Mesenchymal stem cell (in vitro differentiated cells and primary cell): Measurements from ENCODE around the gene ZNF641.

Source experiments
- DNase-seq: peaks from one replicate; pipeline ENCODE4 v3.0.0-alpha.2; 2013
- H2AFZ ChIP-seq: one replicate; pipeline ENCODE4 v1.6.1; 2013; ENCODE audit warnings: low read depth, mild to moderate bottlenecking, control low read depth, inconsistent platforms, low read length, moderate library complexity
- H2AK5ac ChIP-seq: 2 replicates; pipeline ENCODE4 v1.6.1; 2013; ENCODE audit warnings: low read length, moderate library complexity, mild to moderate bottlenecking, inconsistent platforms; ENCODE audit not compliant: severe bottlenecking
- H2BK120ac ChIP-seq: one replicate; pipeline ENCODE4 v1.6.1; 2013; ENCODE audit warnings: low read depth, mild to moderate bottlenecking, inconsistent platforms, low read length, moderate library complexity
- H2BK12ac ChIP-seq, 2 experiments: one replicate each; pipeline ENCODE4 v1.6.1; 2013; ENCODE audit warnings: inconsistent platforms in 2 of 2, low read length in 2 of 2, mild to moderate bottlenecking in 2 of 2, moderate library complexity in 2 of 2, control low read depth in 1 of 2
- H2BK15ac ChIP-seq: one replicate; pipeline ENCODE4 v1.6.1; 2013; ENCODE audit warnings: mild to moderate bottlenecking, low read depth, inconsistent platforms; ENCODE audit not compliant: poor library complexity, severe bottlenecking
- H2BK5ac ChIP-seq: 2 replicates; pipeline ENCODE4 v1.6.1; 2013; ENCODE audit warnings: low read depth, mild to moderate bottlenecking, low read length, control low read depth, inconsistent platforms; ENCODE audit not compliant: poor library complexity, severe bottlenecking
- H3K14ac ChIP-seq, 2 experiments: one replicate each; pipeline ENCODE4 v1.6.1; 2013; ENCODE audit warnings: inconsistent platforms in 2 of 2, low read length in 2 of 2, control low read depth in 1 of 2, mild to moderate bottlenecking in 1 of 2, moderate library complexity in 1 of 2
- H3K18ac ChIP-seq, 2 experiments: one replicate each; pipeline ENCODE4 v1.6.1; 2013; ENCODE audit warnings: inconsistent platforms in 2 of 2, low read length in 2 of 2, control low read depth in 1 of 2, low read depth in 1 of 2, mild to moderate bottlenecking in 1 of 2
- H3K23ac ChIP-seq, 2 experiments: one replicate each; pipeline ENCODE4 v1.6.1; 2013; ENCODE audit warnings: inconsistent platforms in 2 of 2, low read length in 2 of 2, mild to moderate bottlenecking in 2 of 2, moderate library complexity in 2 of 2, control low read depth in 1 of 2
- H3K27ac ChIP-seq: 2 replicates; pipeline ENCODE4 v1.5.1; 2013; ENCODE audit warnings: mild to moderate bottlenecking, moderate library complexity, low read length, control low read depth, inconsistent platforms; ENCODE audit not compliant: poor library complexity, severe bottlenecking
- H3K27me3 ChIP-seq, 2 experiments: 2 replicates each; pipeline versions ENCODE4 v1.6.1 to v1.7.0; 2013; ENCODE audit warnings: low read length in 2 of 2, mild to moderate bottlenecking in 2 of 2, moderate library complexity in 2 of 2, control low read depth in 1 of 2, inconsistent platforms in 1 of 2; ENCODE audit not compliant: control insufficient read depth in 1 of 2, insufficient read depth in 1 of 2
- H3K36me3 ChIP-seq, 2 experiments: 2 replicates each; pipeline versions ENCODE4 v1.6.1 to v1.7.0; 2013; ENCODE audit warnings: low read length in 2 of 2, control low read depth in 1 of 2, inconsistent platforms in 1 of 2, low read depth in 1 of 2, mild to moderate bottlenecking in 1 of 2; ENCODE audit not compliant: insufficient read depth in 2 of 2, control insufficient read depth in 1 of 2
- H3K4ac ChIP-seq, 2 experiments: one replicate each; pipeline ENCODE4 v1.6.1; 2013; ENCODE audit warnings: inconsistent platforms in 2 of 2, low read length in 2 of 2, mild to moderate bottlenecking in 2 of 2, moderate library complexity in 2 of 2, control low read depth in 1 of 2, low read depth in 1 of 2
- H3K4me1 ChIP-seq: 2 replicates; pipeline ENCODE4 v1.6.1; 2013; ENCODE audit warnings: low read depth, low read length, control low read depth; ENCODE audit not compliant: control insufficient read depth, insufficient read depth
- H3K4me2 ChIP-seq: 2 replicates; pipeline ENCODE4 v1.6.1; 2013; ENCODE audit warnings: low read length, mild to moderate bottlenecking, inconsistent platforms; ENCODE audit not compliant: poor library complexity, severe bottlenecking
- H3K4me3 ChIP-seq, 2 experiments: 2 replicates each; pipeline versions ENCODE4 v1.5.1 to v1.7.0; 2013; ENCODE audit warnings: low read length in 2 of 2, mild to moderate bottlenecking in 2 of 2, control low read depth in 1 of 2, low read depth in 1 of 2; ENCODE audit not compliant: insufficient read depth in 1 of 2
- H3K79me1 ChIP-seq: replicated peaks from 2 replicates; pipeline ENCODE4 v1.6.1; 2013; ENCODE audit warnings: mild to moderate bottlenecking, control low read depth, low read length, inconsistent platforms; ENCODE audit not compliant: poor library complexity, severe bottlenecking
- H3K9ac ChIP-seq: 2 replicates; pipeline ENCODE4 v1.7.0; 2013; ENCODE audit warnings: mild to moderate bottlenecking, low read length, moderate library complexity
- H3K9me3 ChIP-seq: 2 replicates; pipeline ENCODE4 v1.7.0; 2013; ENCODE audit warnings: mild to moderate bottlenecking, low read length; ENCODE audit not compliant: control insufficient read depth
- H4K8ac ChIP-seq: one replicate; pipeline ENCODE4 v1.6.1; 2013; ENCODE audit warnings: inconsistent platforms, mild to moderate bottlenecking, low read length, moderate library complexity
- H4K91ac ChIP-seq: one replicate; pipeline ENCODE4 v1.6.1; 2013; ENCODE audit warnings: mild to moderate bottlenecking, low read length, inconsistent platforms
- WGBS: methylation state at CpG from one replicate; pipeline ENCODE4 v1.1.7; 2013; ENCODE audit warnings: mixed read lengths; 5-methylcytosine and 5-hydroxymethylcytosine counted together

ZNF641 gene

DNA sequence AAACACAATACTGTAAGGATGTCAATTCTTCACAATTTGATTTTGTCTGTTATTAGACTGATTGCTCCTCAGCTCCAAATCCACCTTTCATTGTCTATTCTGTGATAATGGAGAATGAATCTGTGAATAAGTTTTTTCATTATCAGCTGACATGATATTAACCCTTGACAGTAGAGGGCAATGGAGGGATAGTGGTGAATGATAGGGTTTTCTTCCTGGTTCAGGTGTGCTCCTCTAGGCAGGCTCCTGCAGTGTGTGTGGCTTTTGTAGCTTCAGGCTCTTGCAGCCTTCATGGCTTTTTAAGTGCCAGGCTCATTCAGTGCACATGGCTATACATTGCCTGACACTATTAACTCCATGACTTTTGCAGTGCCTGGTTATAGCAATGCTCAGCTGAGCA is 23.4 kb upstream of the ZNF641 start:
- Histone ChIP-seq H4K91ac (no peak overlapping the region), H3K23ac (no peak overlapping the region), H3K14ac (no peak overlapping the region), H2BK5ac (no peak overlapping the region), H2BK15ac (no peak overlapping the region), H3K36me3 (no peaks in the 10 kb centered on the region), H3K4ac (no peak overlapping the region), H3K27me3 (peaks cover 0 to 4% of the 10 kb centered on the region in 2 experiments), H3K79me1 (no peaks in the 10 kb centered on the region), H3K18ac (no peak overlapping the region), H3K4me2 (no peak overlapping the region), H3K9me3 (no peaks in the 10 kb centered on the region), H3K4me3 (no peak overlapping the region), H2AK5ac (no peak overlapping the region), H2AFZ (no peak overlapping the region), H3K4me1 (no peaks in the 10 kb centered on the region), H2BK120ac (no peak overlapping the region), H2BK12ac (no peak overlapping the region), H3K9ac (no peak overlapping the region), H3K27ac (no peak overlapping the region), H4K8ac (no peak overlapping the region)
- no peak for DNase-seq

DNA sequence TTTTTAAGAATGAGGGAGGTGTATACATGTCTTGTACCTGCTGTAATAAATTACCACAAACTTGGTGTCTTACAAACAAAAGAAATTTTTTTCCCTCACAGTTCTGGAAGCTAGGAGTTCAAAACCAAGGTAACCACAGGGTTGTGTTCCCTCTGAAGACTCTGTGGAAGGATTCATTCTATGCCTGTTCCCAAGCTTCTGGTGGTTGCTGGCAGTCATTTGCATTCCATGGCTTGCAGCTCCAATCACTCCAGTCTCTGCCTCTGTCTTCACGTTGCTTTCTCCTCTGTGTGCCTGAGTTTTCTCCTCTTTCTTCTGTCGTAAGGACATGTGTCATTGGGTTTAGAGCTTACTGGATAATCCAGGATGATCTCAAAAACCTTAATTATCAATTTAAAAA is 15.4 kb upstream of the ZNF641 start:
- Histone ChIP-seq H3K9ac (no peak overlapping the region), H3K27me3 (no peaks in the 10 kb centered on the region), H3K23ac (no peak overlapping the region), H3K4me2 (no peak overlapping the region), H3K79me1 (no peaks in the 10 kb centered on the region), H3K18ac (no peak overlapping the region), H2BK15ac (no peak overlapping the region), H2BK12ac (no peak overlapping the region), H4K91ac (no peak overlapping the region), H3K27ac (no peak overlapping the region), H4K8ac (no peak overlapping the region), H2BK5ac (no peak overlapping the region), H2AK5ac (no peak overlapping the region), H2BK120ac (no peak overlapping the region), H3K4me1 (no peaks in the 10 kb centered on the region), H3K9me3 (no peaks in the 10 kb centered on the region), H3K14ac (no peak overlapping the region), H3K36me3 (no peaks in the 10 kb centered on the region), H2AFZ (no peak overlapping the region), H3K4me3 (no peak overlapping the region), H3K4ac (no peak overlapping the region)
- WGBS = no CpG with 5 or more reads among the region's 2 CpGs
- DNase-seq = no peak

DNA sequence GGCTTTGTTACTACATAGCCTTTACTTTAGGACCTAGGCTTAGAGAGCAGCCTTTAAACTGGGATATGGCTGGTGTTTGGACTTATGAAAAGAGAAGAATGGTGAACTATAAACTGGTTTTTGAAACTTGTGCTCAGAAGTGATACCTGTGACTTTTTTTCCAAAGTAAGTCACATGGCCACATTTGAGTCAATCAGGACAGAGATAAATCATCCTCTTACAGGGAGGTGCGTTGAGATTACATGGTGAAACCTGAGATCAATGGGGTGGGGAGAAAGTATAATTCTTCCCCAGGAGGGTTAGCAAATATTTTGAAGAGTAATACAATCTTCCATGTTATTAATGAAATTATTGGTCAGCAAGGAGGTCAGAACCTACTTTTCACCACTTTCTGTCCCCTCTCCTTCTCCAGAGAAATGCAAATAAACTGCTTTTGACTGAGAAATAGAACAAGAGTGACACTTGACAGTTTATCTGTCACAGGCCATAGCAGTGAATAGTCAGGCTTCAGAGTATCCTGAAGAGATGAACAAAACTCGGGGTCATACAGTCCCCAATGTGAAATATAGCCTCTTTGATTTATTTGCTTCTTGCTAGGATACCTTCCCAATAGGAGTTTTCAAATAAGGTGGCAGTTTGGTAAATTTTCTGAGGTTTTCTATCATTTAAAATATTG is 11.1 kb upstream of the ZNF641 start:
- no peak overlapping the region for H3K4me3 ChIP-seq
- H3K27ac ChIP-seq = no peak overlapping the region
- no peaks in the 10 kb centered on the region for H3K36me3 ChIP-seq
- no peaks in the 10 kb centered on the region for H3K9me3 ChIP-seq
- no peak overlapping the region for H3K23ac ChIP-seq
- no peak overlapping the region for H3K14ac ChIP-seq
- H3K4me1 ChIP-seq = no peaks in the 10 kb centered on the region
- DNase-seq = no peak
- no peak overlapping the region for H3K9ac ChIP-seq
- 75% methylated on average over 1 of the region's 2 CpGs for WGBS
- no peak overlapping the region for H3K4ac ChIP-seq
- no peak overlapping the region for H3K18ac ChIP-seq
- no peaks in the 10 kb centered on the region for H3K79me1 ChIP-seq
- H2BK5ac ChIP-seq = no peak overlapping the region
- no peak overlapping the region for H2BK15ac ChIP-seq
- no peak overlapping the region for H2BK12ac ChIP-seq
- no peaks in the 10 kb centered on the region for H3K27me3 ChIP-seq
- no peak overlapping the region for H4K8ac ChIP-seq
- H2AK5ac ChIP-seq = no peak overlapping the region
- no peak overlapping the region for H2BK120ac ChIP-seq
- H4K91ac ChIP-seq = no peak overlapping the region
- H3K4me2 ChIP-seq = no peak overlapping the region
- no peak overlapping the region for H2AFZ ChIP-seq

DNA sequence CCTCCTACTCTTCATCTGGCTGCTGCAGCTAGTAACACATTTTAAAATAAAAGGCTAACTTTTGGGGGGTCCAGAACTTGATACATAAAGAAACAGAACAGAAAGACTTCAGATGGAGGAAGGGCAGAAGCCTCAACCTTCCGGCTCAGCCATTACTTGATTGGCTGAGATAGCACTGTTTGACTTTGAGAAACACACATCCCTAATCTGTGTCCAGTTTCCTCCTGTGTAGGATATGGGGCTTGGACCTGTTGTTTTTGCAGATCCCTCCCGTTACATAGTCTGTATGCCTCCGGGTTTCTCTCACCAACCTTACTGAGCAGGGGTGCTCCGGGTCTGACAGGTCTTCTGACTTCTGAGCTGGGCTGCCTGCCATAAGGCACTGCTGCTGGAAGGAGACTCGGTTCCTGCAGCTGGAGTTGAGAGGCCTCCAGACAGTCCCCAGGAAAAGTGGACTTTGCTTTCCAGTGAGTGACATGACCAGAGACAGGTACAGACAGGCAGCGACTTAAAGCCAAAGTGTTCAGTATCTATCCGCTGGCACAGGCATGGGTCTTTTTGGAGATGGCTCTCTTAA is 8.3 kb upstream of the ZNF641 start:
- no peak overlapping the region for H3K18ac ChIP-seq
- no peak overlapping the region for H4K8ac ChIP-seq
- H2AK5ac ChIP-seq = no peak overlapping the region
- H3K23ac ChIP-seq = no peak overlapping the region
- no peak overlapping the region for H2BK12ac ChIP-seq
- H3K4me3 ChIP-seq = no peak overlapping the region
- no peak overlapping the region for H3K27ac ChIP-seq
- H3K4me2 ChIP-seq = no peak overlapping the region
- no peak overlapping the region for H2AFZ ChIP-seq
- H3K4ac ChIP-seq = no peak overlapping the region
- no peak overlapping the region for H2BK5ac ChIP-seq
- no peak overlapping the region for H2BK120ac ChIP-seq
- no peak overlapping the region for H3K9ac ChIP-seq
- no peaks in the 10 kb centered on the region for H3K36me3 ChIP-seq
- H3K4me1 ChIP-seq = no peaks in the 10 kb centered on the region
- no peak overlapping the region for H2BK15ac ChIP-seq
- 88% methylated on average over 7 of the region's 7 CpGs for WGBS
- no peak for DNase-seq
- H3K27me3 ChIP-seq = peaks cover 0 to 6% of the 10 kb centered on the region in 2 experiments
- no peak overlapping the region for H4K91ac ChIP-seq
- H3K79me1 ChIP-seq = no peaks in the 10 kb centered on the region
- no peaks in the 10 kb centered on the region for H3K9me3 ChIP-seq
- H3K14ac ChIP-seq = no peak overlapping the region
